Astrocyte of the cerebellum (primary cell): ENCODE data around the gene DOHH.

Source experiments
- DNase-seq: peaks from one replicate; pipeline ENCODE4 v3.0.0-alpha.2; 2011; ENCODE audit warnings: low read depth
- H3K4me3 ChIP-seq: 2 replicates; pipeline ENCODE4 v1.5.1; 2011; ENCODE audit warnings: mild to moderate bottlenecking, low read depth, low read length, moderate library complexity
- CTCF ChIP-seq: IDR thresholded peaks from 2 replicates; pipeline ENCODE4 v1.5.1; 2012; ENCODE audit warnings: low read length, low read depth, moderate library complexity, mild to moderate bottlenecking; ENCODE audit errors: missing control alignments
- in situ Hi-C: cut with HindIII; loops from 2 replicates; pipeline ENCODE4 v1.10.0; 2017; ENCODE audit warnings: low sequenced_read_pairs

The DOHH gene

GRCh38 chr19:3482507-3483225 is 17.8 kb downstream of the DOHH start:
- no peak overlapping the region for H3K4me3 ChIP-seq
- DNase-seq = no peak
- no peak for TF ChIP-seq CTCF
- in situ Hi-C loops = no loop called here

GRCh38 chr19:3481241-3482090 is 19.0 kb downstream of the DOHH start:
- DNase-seq = no peak
- TF ChIP-seq CTCF = no peak
- no peak overlapping the region for H3K4me3 ChIP-seq
- in situ Hi-C loops = no loop called here

- no peak within 1 kb of the TSS for H3K4me3 ChIP-seq
- no peak for TF ChIP-seq CTCF
- no peak for DNase-seq
- in situ Hi-C loops = no loop called here
These were observed 19.9 kb downstream of the DOHH start, which contains the start of gene SMIM24 for GRCh38 chr19:3480383-3481091. Gene SMIM24, minus strand, starts transcription at chr19:3480525. Its CDS starts 62 bp downstream, at chr19:3480463.

GRCh38 chr19:3479834-3480215 is 20.6 kb downstream of the DOHH start:
- in situ Hi-C loops = no loop called here
- no peak for DNase-seq
- no peak for TF ChIP-seq CTCF
- H3K4me3 ChIP-seq = no peak overlapping the region

- no peak for DNase-seq
- no peak overlapping the region for H3K4me3 ChIP-seq
These were observed 21.2 kb downstream of the DOHH start for GRCh38 chr19:3479177-3479833.

More at GRCh38 chr19:3479177-3479833, 21.2 kb downstream of the DOHH start:
- in situ Hi-C loops = no loop called here
- no peak for TF ChIP-seq CTCF
